NCI-H446 (cell line): Measurements from ENCODE around the gene HPSE2.
A peak's percentile ranks its signal among the peaks of the same experiment; 100 is the strongest.

Experiments used
- DNase-seq, 2 experiments: peaks; one replicate each; lab custom pipeline; 2025; lab: John Stamatoyannopoulos, UW

HPSE2 gene

DNA sequence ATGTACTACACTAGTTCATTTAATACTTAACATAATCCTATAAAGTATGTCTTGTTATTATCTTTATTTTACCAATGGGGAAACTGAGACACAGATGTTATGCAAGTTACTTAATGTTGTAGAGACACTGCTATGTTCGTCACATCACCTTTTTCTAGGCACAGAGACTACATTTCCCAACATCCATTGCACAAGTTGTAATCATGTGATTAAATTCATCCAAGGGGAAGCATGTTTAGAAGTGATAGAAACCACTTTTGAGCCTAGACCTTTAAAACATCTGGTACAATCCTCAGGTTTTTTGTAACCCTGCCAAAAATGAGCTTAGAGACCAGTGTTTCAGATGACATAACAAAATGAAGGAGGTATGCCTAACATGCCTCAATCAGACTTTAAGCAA lies 402.1 kb downstream of the HPSE2 start:
- DNase-seq: no peak

DNA sequence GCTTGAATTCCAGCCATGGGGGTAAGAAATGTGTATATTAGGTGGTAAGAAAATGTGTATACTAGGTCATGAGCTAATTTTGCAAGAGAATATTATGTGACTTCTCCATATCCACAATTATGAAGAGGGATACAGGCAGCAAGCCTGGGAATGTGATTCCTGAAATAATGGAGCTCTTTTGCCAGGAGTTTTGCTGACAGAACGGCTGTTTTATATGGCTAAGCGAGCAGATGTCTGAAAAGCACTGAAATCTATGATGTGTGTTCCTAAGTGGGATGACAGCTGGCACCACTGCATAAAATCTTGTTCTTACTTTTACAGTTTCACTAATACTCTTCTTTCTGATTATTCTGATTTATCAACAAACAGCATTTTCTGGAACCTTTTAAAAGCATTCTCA lies 402.9 kb downstream of the HPSE2 start:
- no peak for DNase-seq

DNA sequence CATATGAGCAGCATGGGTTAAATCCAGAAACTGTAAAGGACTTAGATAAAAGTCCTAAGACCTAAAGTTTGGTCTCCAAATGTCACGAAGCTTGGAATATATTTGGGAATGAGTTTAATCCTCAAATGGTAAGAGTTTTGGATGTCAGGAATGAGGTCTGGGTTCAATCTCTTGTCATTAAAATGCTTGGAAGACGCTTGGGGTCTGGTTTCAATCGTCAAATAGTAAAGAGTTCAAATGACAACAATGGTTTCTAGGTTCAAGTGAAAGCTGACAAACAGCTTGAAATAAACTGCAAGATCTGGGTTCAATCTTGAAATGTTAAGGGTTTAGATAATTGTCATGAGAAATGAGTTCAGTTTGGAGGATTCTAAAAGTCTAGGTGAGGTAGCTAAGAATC lies 403.5 kb downstream of the HPSE2 start:
- DNase-seq: no peak

DNA sequence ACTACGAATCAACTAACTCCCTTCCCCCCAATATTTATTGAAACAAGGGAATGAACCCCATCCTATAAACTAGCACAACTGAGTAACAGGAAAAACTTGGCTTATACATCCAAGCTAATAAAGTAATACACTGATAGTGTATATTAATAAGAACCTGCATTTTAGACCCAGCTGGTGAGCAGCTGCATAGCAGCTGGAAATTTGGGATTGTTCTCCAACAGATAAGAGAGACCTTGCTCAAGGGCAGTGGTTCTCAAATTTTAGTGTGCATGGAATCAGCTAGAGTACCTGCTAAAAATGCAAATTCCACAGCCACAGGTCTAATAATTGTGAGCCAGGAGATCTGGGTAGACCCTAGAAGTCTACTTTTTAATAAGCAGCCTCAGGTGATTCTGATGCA lies 404.3 kb downstream of the HPSE2 start:
- DNase-seq: no peak

DNA sequence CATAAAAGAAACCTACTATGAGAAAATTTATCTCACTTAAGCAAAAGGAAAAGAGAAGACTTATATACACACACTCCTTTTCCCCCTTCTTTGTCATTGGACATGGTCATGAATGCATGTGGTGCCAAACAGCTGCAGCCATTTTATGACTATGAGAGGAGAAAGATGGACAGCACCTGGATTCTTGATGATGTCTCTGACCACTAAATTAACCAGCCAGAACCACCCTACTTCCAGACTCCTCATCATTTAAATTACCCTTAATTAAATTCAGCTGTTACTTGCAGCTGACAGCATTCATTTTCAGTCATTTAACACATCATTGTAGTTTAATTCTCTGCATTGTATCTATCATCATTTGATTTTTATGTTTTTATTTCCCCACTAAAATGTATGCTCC lies 409.9 kb downstream of the HPSE2 start:
- DNase-seq: no peak

DNA sequence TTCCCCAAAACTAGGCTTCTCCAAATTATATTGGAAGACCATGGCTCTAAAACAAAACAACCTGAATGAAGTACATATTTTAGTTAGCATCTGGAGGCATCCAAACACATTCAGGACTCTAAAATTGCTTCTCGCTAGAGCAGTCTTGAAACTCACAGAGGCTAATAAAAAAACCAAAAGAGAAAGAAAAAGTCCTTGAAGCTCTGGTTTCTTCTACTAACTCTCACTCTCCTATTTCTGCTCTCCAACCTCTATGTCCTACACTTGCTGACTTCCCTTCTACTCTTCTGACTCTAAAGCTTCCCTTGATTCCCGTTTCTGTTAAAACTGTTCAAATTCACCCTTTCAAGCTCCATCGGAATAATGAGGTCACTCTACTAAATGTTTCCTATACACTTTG lies 418.3 kb downstream of the HPSE2 start:
- no peak for DNase-seq

DNA sequence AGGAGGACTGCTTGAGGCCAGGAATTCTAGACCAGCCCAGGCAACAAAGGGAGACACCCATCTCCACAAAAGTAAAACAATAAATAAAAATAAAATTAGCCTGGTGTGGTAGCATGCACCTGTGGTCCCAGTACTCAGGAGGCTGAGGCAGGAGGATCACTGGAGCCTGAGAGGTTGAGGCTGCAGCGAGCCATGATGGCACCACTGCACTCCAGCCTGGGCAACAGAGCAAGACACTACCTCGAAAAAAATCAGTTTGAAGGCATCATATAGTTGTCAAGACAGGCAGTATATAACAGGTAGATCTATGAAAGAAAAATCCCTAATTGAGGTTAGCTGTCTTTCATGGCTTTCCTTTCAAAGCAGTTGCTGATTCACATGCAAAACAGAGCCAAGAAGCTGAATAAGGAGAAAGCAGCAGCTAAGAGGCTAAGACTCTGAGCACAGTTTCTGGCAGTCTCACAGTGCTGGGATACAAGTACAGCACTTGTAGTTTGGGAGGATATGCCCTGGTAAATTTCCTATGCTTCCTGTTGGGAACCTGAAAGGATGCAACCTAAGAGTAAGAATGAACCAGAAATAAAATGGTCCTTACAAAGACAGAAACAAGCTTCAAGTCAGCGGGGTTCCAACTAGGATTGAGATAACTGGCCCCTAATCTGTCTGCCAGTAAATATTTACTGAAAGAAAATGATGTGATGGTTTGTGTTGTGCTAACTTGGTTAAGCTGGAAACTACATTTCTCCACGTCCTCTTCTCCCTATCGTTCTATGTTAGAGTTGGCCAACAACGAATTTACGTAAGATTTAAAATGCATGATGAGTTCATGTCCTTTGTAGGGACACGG lies 420.4 kb downstream of the HPSE2 start:
- no peak for DNase-seq

DNA sequence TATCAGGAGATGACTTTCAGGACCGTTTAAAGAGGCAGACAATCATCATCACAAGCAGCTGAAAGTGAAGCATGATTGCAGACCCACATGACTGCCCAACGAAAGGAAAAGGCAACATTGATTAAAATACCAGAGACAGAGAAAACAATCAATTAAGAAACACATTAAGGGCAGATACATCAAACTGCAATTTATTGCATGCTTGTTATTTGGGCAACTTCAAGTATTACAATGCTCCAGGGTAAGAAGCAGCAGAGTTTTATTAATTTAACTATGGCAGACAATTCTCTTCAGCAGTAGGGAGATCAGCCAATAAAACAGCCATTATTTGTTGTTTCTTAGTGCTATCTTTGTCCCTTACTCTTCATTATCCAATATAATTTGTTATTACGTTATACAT lies 421.2 kb downstream of the HPSE2 start:
- DNase-seq: no peak

DNA sequence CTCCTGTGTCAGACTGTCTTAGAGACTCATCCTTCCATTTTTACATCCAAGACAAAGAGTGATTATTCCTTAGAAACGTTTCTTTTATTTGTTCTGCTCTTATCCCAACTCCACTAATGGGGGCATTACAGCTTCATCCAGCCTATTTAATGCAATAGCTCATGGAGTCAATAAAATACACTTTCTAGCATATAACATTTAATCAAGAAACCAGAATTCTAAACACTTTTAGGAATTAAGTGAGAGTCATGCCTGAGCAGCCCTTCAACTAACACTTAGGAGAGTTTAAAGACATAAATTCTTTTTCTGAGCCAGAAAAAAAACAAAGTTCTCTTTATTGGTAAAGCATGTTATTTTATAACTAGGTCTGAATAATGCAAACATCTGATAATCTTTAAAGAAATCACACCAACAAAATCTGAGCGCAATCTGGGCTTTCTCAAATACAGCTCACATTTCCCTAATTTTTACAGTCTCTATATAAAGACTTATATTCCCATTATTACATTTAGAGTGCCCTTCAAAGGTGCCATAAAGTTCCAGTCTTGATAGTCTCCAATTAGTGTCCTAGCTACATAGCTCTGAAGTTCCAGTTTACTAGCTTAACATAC lies 427.3 kb downstream of the HPSE2 start:
- DNase-seq: no peak

DNA sequence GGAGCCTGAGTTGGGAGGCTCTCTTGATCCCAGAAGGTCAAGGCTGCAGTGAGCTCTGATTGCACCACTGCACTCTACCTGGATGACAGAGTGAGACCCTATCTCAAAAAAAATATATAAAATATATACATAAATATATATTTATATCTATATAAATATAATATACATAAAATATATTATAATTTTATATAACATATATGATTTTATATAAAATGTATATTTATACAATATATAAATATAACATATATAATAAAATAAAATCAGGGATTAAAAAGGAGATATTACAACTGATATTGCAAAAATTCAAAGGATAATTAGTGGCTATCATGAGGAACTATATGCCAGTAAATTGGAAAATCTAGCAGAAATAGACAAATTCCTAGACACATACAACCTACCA lies 435.4 kb downstream of the HPSE2 start:
- no peak for DNase-seq

DNA sequence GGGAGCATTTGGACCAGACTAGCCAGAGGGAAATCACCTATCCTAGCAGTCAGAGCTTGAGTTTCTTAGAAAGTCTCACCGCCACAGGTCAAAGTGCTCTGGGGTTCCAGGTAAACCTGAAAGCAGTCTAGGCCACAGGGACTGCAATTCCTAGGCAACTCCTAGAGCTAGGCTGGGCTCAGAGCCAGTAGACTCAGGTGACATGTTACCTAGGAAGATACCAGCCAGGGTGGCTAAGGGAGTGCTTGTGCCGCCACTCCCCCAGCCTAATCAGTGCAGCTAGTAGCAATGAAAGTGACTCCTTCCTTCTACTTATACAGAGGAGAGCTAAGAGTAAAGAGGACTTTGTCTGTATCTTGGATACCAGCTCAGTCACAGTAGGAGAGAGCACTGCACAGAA lies 440.2 kb downstream of the HPSE2 start:
- DNase-seq: no peak

DNA sequence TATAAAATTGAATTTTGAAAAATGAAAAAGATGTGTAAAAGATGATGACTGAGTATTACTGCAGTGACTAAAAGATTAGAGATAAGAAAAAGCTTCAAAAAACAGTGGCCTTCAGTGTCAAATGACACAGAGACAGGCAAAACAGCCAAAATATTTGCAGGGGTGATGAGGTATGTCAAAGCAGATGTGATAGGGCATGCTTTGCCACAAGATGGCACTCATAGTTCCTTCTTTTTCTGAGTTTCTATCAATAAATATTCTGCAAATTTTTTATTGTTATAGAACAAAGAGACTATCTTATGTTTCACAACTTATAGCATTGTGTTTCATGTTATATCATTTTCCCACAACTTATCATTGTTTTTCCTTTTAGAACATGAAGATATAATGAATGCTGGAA lies 444.8 kb downstream of the HPSE2 start:
- no peak for DNase-seq

DNA sequence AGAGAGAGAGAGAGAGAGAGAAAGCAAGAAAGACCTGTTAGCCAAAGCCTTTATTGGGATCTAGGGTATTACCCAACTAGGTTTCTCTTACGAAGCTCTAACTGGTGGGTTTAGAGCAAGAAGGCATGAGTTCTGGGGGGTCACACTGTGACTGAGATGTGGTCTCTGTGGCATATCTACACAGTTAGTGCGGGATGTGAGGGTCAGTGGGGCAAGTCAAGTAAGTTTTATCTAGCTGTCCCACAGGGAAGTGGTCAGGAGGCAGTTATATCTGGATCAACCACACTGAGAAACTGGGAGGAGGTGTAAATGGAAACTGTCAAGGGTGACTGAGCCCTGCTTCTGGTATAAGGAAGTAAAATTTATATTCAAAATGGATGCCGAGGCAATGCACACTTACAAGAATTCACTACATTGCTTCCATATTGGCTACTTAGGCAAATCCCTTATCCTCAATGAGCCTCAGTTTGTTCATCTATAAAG lies 457.3 kb downstream of the HPSE2 start:
- no peak for DNase-seq

DNA sequence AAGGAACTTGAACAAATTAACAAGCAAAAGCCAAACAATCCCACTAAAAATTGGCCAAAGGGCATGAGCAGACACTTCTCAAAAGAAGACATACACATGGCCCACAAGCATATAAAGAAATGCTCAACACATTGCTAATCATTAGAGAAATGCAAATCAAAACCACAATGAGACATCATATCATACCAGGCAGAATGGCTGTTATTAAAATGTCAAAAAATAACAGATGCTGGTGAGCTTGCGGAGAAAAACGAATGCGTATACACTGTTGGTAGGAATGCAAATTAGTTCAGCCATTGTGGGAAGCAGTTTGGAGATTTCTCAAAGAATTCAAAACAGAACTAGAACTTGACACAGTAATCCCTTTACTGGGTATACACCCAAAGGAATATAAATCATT lies 477.2 kb downstream of the HPSE2 start:
- no peak for DNase-seq

DNA sequence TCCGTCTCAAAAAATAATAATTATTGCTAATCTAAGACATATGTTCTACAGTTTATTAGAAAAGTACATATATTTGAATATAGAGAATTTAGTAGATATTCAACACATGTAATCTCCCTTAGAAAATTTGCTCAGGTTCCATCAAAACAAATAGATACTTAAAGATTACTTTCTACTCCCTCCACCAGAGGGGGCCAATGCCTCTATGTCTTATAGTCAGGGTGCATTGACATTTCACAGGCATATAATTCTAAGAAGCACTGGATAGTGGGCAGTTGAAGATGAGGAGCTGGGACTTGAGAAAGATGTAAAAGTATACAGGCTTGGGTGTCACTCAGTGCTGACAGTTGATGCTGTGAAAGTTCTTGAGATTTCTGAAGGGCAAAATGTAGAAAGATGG lies 487.4 kb downstream of the HPSE2 start:
- peak in 1 of 2 experiments; percentile 2 for DNase-seq

DNA sequence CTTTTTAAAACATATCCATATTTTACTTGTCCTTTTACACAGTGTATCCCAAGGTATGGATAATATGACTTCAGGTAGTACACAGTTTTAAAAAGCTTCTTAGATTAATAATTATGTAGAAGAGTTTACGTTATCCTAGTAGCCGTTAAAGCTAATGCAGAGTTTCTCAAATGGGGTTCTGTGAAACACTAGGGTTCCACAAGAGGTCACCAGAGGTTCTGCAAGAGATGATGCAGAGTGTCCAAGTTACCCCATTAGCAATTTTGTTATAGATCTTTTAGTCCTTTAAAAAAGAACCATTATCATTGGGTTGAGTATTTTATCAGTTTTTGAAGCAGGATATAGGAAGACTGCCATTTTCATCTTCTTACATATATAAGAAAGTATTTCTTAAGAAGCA lies 490.0 kb downstream of the HPSE2 start:
- DNase-seq: no peak

DNA sequence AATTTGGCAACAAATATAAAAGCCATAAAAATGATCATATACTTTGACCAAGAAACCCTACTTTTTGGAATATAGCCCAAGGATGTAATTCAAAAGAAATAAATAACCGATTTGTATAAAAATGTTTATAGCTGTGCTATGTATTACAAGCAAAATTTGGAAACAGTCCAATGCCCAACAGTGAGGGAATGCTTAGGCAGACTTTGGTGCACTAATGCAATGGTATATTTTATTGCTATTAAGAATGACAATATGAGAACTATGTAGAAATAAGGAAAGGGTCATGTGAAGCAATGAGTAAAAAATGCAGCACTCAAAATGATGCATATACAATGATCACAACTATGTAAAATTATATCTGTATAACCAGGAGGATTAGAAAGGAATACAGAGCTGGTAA lies 515.1 kb downstream of the HPSE2 start:
- no peak for DNase-seq

DNA sequence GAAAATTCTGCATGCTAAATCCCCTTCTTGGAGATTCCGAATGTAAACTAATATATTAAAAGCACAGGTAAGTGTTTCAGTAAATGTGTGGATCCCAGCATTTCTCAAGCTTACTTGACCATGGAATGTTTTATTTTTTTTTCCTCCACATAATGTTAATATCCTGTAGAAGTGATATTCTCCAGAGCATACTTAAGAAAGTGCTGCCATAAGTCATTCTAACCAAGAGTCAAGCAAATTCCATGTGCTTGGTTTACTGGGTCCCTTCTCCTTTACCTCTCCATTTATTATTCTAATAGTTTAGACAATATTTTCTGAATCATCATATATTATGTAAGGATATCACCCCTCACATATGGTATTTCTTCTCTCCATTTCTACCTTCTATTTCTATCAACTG lies 522.1 kb downstream of the HPSE2 start:
- DNase-seq: no peak

DNA sequence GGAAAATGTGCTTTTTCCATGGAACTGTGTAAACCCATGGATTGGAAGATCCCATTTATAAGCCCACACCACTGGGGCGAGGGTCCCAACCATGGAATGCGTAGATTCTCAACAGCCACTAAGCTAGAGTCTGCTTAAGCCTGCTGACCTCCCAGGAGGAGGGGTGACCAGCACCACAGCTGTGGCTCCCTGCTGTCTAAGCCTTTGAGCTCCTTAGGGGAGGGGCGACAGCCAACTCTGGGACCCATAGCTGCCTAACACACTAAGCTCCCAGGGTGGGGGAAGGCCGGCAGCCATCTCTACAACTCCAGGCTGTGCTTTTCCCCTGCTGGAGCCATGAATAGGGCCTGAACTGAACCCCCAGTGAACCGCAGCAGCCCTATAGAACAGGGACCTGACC lies 539.1 kb downstream of the HPSE2 start:
- no peak for DNase-seq

DNA sequence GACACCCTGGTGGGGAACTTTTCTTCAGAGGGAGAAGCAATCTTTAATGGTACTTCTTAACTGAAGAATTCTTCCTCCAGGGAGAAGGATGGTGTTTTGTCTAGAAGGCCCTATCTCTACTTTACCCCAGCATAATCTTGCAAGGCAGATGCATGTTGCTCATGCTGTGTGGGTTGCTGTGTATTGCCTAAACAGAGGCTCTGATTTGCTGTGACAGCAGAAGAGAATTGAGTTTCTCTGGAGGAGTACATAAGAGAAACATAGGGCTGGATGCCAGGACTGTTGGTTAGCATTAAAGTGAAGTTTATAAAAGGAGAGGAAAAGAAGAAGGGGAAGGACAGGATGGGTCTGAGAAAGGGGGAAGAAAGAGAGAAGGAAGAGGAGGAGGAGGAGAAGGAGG lies 540.8 kb downstream of the HPSE2 start:
- no peak for DNase-seq

DNA sequence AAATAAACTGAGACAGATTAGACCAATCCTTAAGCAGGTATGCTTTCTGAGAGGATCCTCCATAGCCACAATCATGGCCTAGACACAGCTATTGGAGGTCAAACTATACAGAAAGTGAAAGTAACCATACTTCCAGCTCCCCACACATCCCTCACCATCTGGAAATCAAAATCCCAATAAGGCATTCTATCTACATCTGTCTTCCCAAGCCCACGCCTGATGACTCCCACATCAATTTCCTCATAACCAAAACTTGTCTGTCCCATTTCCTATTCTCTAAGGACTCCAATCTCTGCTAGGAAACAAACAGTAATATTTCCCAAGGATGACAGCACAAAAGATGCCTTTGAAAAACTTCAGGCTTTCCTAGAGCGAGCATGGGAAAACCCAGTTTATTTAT lies 541.6 kb downstream of the HPSE2 start:
- DNase-seq: no peak

DNA sequence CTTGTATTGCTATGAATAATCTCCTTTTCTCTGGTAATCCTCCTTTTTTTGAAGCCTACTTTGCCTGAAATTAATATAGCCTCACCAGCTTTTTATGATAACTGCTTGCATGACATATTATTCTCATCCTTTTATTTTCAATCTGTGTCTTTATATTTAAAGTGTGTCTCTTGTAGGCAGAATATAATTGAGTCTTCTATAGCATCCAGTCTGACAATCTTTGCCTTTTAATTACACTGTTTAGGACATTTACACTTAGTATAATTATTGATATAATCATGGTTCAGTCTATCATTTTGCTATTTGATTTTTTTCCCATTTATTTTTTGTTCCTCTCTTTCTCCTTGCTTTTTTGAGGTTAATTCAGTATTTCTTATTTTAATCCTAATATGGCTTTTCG lies 548.0 kb downstream of the HPSE2 start:
- no peak for DNase-seq

DNA sequence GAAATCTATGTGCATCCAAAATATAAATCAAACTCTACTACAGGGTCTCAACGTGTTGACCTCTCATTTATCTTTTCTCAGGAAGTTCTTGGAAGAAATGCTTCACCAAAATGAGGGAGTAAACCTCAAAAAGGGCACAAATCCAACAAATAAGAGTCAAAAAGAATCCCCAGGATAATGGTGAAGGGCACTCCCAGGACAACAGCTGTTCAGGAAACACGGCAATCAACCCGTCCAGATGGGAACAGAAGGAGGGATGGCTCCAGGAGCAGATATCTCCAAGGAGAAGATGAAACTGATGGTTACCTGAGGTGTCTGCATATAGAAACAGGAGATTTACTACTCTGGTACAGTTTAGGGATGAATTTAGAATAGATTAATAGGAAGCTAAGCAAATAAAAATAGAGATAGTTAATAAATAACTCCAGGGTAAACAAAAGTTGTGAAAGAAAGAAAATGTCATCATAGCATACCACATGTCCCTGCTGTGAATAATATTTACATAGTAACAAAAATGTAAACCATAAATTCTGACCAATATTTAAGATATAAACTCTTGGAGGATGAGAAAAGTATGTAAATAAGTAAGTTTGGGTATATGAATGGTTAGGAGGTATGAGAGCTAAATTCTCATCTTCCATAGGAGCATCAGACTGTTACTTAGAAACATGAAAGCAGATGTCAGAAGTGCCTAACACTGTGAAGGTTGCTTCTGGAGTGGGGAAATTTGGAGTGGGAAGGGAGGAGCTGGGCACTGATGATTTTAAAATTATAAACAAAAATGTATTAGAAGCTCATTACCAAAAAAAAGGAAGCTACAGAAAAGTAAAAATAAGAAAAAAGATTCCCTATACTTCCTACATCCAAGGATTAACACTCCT lies 551.4 kb downstream of the HPSE2 start:
- DNase-seq: no peak
